Transverse colon (tissue), 4 donors: ENCODE data around the gene THEM5. TPM values are rescaled to one million over a fixed set of nuclear protein-coding genes. Genes with fewer than 3 reads are reported as not detected.

Source experiments
- DNase-seq: peaks from one replicate; pipeline ENCODE4 v3.0.0-alpha.2; 2019
- H3K27ac ChIP-seq, 4 donors: fragments of 200-600 bp; sonication (generic); 2 replicates each; pipeline ENCODE4 v1.5.1; 2016 to 2018; ENCODE audit warnings: inconsistent platforms in 4 of 4
- H3K27me3 ChIP-seq: fragments of 200-600 bp; sonication (generic); 2 replicates; pipeline ENCODE4 v1.5.1; 2017; ENCODE audit warnings: inconsistent platforms
- H3K36me3 ChIP-seq, 4 donors: fragments of 200-600 bp; sonication (generic); 2 replicates each; pipeline ENCODE4 v1.5.1; 2017 to 2019; ENCODE audit warnings: inconsistent platforms in 4 of 4
- H3K4me1 ChIP-seq, 4 donors: fragments of 200-600 bp; sonication (generic); 2 replicates each; pipeline ENCODE4 v1.5.1; 2017 to 2020; ENCODE audit warnings: inconsistent platforms in 4 of 4
- H3K4me3 ChIP-seq, 4 donors: fragments of 200-600 bp; sonication (generic); 1 replicate in 1 of 4; 2 replicates in 3 of 4; pipeline versions ENCODE4 v1.5.1 to v1.6.1; 2017 to 2019; ENCODE audit warnings: inconsistent platforms in 4 of 4
- H3K9me3 ChIP-seq, 2 donors: fragments of 200-600 bp; sonication (generic); 2 replicates each; pipeline ENCODE4 v1.5.1; 2017 to 2019; ENCODE audit warnings: inconsistent platforms in 2 of 2
- CTCF ChIP-seq, 5 experiments: fragments of 200-600 bp in 3 of 5; fragments of 450-650 bp in 2 of 5; sonication (generic) in 3 of 5; IDR thresholded peaks; 1 replicate in 2 of 5; 2 replicates in 3 of 5; pipeline ENCODE4 v1.5.1; 2016 to 2017; ENCODE audit warnings: antibody characterized with exemption in 5 of 5, inconsistent platforms in 3 of 5, mild to moderate bottlenecking in 2 of 5, moderate library complexity in 1 of 5
- EP300 ChIP-seq: sonication (generic); formaldehyde crosslinking; IDR thresholded peaks from one replicate; pipeline ENCODE4 v1.6.1; 2017; ENCODE audit warnings: antibody characterized with exemption, low read depth
- POLR2A ChIP-seq: fragments of 450-650 bp; IDR thresholded peaks from one replicate; pipeline ENCODE4 v1.6.1; 2016; ENCODE audit warnings: antibody characterized with exemption, mild to moderate bottlenecking, moderate library complexity
- POLR2AphosphoS5 ChIP-seq, 3 donors: sonication (generic); formaldehyde crosslinking; IDR thresholded peaks; one replicate each; pipeline ENCODE4 v1.6.1; 2016; ENCODE audit warnings: antibody characterized with exemption in 3 of 3
- WGBS, 2 donors: methylation state at CpG; one replicate each; pipeline ENCODE4 v1.1.5; 2018; ENCODE audit warnings: low coverage in 1 of 2; 5-methylcytosine and 5-hydroxymethylcytosine counted together
- in situ Hi-C, 4 donors: fragments of 200-750 bp; cut with MboI; loops; one replicate each; pipeline versions ENCODE4 v1.15.0 to v1.15.1; 2017; ENCODE audit warnings: low sequenced_read_pairs in 3 of 4, low pct_ligation_motif_present in 1 of 4, low pct_unique_long_range_greater_than_20kb in 1 of 4
- intact Hi-C: fragments of 100-400 bp; cut with DNase I; formaldehyde crosslinking; loops from one replicate; pipeline ENCODE4 v1.15.1; 2023; ENCODE audit warnings: low total_unique reads
- total RNA-seq, 4 donors: library from RNA; depleted of rRNA; stranded (reverse); fragments of >200 nt; gene quantifications; one replicate each; pipeline ENCODE4 v1.1.0, GENCODE V29; 2016

The THEM5 gene
- total RNA-seq, 4 donors from 2014 or later = not detected

DNA sequence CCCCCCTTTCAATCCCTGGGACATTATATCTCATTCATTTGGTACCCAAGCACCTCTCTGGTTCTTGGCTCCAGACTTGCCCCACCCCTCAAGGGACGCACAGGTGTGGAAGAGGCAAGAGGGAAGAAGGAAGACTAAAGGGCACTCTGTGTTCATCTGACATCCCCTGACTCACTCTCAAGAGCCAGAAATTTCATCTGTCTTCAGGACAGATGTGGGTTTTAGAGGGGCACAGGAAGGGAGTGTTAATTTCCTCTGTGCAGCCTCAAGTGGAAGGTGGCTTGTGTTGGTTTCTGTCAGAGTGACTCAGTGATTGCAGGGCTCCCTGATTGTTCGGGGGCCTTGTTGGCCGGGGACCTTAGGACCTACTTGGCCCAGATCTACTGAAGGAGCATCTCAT, 16.3 kb downstream of the THEM5 start:
- in situ Hi-C loops (no loop called here), intact Hi-C loops (no loop called here)
- H3K4me3 ChIP-seq = no peak overlapping the region
- peaks cover 9 to 61% (median 36%) of the 10 kb centered on the region in 4 donors for H3K4me1 ChIP-seq
- H3K27me3 ChIP-seq = peaks cover 40% of the 10 kb centered on the region
- DNase-seq = no peak
- H3K27ac ChIP-seq = peak overlapping the region; percentile 63 to 91 (median 65)
- H3K9me3 ChIP-seq = no peaks in the 10 kb centered on the region
- WGBS, 2 donors = 34 to 50% methylated on average over 2 to 3 of the region's 3 CpGs
- TF ChIP-seq POLR2AphosphoS5 (IDR thresholded peaks at IDR 0.05) (no peak), EP300 (no peak), CTCF (IDR thresholded peaks at IDR 0.05) (no peak), POLR2A (no peak)
- H3K36me3 ChIP-seq = no peaks in the 10 kb centered on the region

DNA sequence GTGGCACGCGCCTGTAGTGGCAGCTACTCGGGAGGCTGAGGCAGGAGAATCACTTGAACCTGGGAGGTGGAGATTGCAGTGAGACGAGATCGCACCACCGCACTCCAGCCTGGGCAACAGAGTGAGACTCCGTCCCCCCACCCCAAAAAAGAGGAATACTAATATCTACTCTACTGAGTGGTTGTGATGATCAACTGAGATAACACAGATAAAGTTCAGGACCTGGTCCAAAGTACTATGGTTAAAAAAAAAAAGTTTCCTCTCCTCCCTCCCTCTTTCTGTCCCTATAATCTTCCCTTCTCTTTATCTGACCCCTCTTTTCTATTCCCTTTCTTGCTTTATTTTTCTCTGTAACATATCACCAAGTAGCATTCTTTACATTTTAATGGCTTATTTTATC, 17.9 kb downstream of the THEM5 start:
- Histone ChIP-seq H3K36me3 (no peaks in the 10 kb centered on the region), H3K27me3 (peaks cover 36% of the 10 kb centered on the region), H3K4me3 (no peak overlapping the region), H3K4me1 (peaks cover 12 to 63% (median 45%) of the 10 kb centered on the region in 4 donors), H3K9me3 (no peaks in the 10 kb centered on the region), H3K27ac (peak overlapping the region in 1 of 4 donors; percentile 65)
- in situ Hi-C loops = no loop called here
- intact Hi-C loops = no loop called here
- no peak for DNase-seq
- 96 to 100% methylated on average over 3 to 7 of the region's 7 CpGs for whole genome bisulfite sequencing, 2 donors
- TF ChIP-seq POLR2AphosphoS5 (IDR thresholded peaks at IDR 0.05) (no peak), EP300 (no peak), POLR2A (no peak), CTCF (IDR thresholded peaks at IDR 0.05) (no peak)

DNA sequence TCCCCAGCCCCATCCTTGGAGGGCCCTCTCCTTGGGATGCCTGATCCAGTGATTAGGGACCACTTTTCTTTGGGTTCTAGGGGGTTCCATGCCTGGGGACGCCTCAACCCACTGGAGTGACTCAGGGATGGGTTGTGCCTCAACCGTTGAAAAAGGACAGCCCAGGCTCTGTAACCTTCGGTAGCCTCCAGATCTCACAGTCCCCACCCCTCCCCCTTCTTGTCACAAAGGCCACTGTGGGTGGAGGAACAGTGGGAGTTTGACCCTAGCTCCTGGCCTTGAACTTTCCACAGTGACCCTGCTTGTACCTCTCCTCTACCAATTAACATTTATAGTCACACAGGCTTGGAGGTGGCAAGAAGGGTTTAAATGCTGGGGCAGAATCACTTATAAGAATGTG, 19.3 kb downstream of the THEM5 start:
- in situ Hi-C loops (no loop called here), intact Hi-C loops (no loop called here)
- WGBS, 2 donors = 45% methylated on average over 3 of the region's 3 CpGs; no CpG with 5 or more reads in 1 of the 2 donors
- Histone ChIP-seq H3K4me3 (no peak overlapping the region), H3K9me3 (no peaks in the 10 kb centered on the region), H3K27me3 (peaks cover 22% of the 10 kb centered on the region), H3K27ac (no peak overlapping the region), H3K36me3 (no peaks in the 10 kb centered on the region), H3K4me1 (peaks cover 12 to 58% (median 41%) of the 10 kb centered on the region in 4 donors)
- TF ChIP-seq POLR2A (no peak), CTCF (IDR thresholded peaks at IDR 0.05) (no peak), POLR2AphosphoS5 (IDR thresholded peaks at IDR 0.05) (no peak), EP300 (no peak)
- DNase-seq = no peak

DNA sequence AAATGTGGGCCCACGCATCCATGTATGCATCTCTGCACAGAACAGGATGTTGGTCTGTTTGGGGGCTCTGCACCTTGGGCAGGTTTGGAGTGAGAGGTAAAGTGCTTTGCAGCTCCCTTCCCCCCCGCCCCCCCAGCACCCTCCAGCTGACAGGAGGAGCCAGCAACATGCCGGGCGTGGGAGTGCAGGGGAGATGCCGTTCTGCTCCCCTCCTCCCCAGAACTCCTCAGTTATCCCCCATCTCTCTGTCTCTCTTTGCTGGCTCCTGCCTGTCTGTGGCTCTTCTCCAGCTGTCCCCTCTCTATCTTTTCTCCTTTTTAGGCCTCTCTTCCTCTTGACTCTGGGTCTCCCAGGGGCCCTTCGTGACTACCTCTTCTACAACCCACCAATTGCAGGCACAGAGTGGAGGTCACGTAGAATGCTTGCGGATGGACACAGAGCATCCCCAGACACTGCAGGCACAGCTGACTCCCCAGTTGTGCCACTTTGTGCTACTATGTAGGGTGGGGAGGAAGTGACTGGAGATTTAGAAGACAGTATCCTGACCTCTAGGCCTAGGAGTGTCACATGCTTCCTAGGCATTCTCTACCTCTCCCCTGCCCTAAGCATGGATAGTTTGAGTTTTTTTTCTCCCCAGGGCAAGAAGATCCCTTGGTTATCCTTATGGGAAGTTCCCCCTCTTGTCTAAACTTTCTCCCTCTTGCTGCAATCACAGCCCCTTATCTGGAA, 20.2 kb downstream of the THEM5 start:
- DNase-seq = no peak
- Histone ChIP-seq H3K4me1 (peaks cover 11 to 59% (median 35%) of the 10 kb centered on the region in 4 donors), H3K9me3 (no peaks in the 10 kb centered on the region), H3K36me3 (no peaks in the 10 kb centered on the region), H3K27ac (peak overlapping the region in 3 of 4 donors; percentile 75 to 86 (median 81)), H3K27me3 (peaks cover 13% of the 10 kb centered on the region), H3K4me3 (no peak overlapping the region)
- WGBS, 2 donors = 78 to 100% methylated on average over 3 to 8 of the region's 8 CpGs
- in situ Hi-C loops (no loop called here), intact Hi-C loops (no loop called here)
- TF ChIP-seq EP300 = no peak
- no peak for TF ChIP-seq CTCF (IDR thresholded peaks at IDR 0.05)
- no peak for TF ChIP-seq POLR2AphosphoS5 (IDR thresholded peaks at IDR 0.05)
- no peak for TF ChIP-seq POLR2A
